ENCODE data around the gene COX20. TPM values are rescaled to one million over a fixed set of nuclear protein-coding genes. Genes with fewer than 3 reads are reported as not detected.

Gene COX20
- total RNA-seq, 4 donors from 2014 or later, result 6.0 to 41.3 (median 32.3) TPM

- peak; percentile 88 for DNase-seq
- intact Hi-C loops (cut with DNase I; ENCODE audit: low total_unique reads) (loop anchor here (2.0 kb wide), 1 partner anchor 28 kb away; no protein-coding TSS in a partner anchor), in situ Hi-C loops (cut with MboI; ENCODE audit: low pct_ligation_motif_present in 1 of 4, low pct_unique_long_range_greater_than_20kb in 1 of 4, low sequenced_read_pairs in 3 of 4) (loop anchor here in 1 of 4 donors (10.0 kb wide), 1 partner anchor 140 kb away; no protein-coding TSS in a partner anchor)
- peaks cover 15 to 39% (median 23%) of the 10 kb centered on the region in 4 donors for H3K4me1 ChIP-seq
- peak overlapping the region; percentile 40 to 68 (median 62) for H3K4me3 ChIP-seq
- TF ChIP-seq POLR2AphosphoS5 (IDR thresholded peaks at IDR 0.05), result peak; percentile 72 to 77 (median 75)
- no peak for TF ChIP-seq EP300 (IDR thresholded peaks at IDR 0.05; ENCODE audit: low read depth)
- peak; percentile 75 for TF ChIP-seq POLR2A (IDR thresholded peaks at IDR 0.05)
- TF ChIP-seq, protein P1, sequence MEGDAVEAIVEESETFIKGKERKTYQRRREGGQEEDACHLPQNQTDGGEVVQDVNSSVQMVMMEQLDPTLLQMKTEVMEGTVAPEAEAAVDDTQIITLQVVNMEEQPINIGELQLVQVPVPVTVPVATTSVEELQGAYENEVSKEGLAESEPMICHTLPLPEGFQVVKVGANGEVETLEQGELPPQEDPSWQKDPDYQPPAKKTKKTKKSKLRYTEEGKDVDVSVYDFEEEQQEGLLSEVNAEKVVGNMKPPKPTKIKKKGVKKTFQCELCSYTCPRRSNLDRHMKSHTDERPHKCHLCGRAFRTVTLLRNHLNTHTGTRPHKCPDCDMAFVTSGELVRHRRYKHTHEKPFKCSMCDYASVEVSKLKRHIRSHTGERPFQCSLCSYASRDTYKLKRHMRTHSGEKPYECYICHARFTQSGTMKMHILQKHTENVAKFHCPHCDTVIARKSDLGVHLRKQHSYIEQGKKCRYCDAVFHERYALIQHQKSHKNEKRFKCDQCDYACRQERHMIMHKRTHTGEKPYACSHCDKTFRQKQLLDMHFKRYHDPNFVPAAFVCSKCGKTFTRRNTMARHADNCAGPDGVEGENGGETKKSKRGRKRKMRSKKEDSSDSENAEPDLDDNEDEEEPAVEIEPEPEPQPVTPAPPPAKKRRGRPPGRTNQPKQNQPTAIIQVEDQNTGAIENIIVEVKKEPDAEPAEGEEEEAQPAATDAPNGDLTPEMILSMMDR (IDR thresholded peaks at IDR 0.05), result no peak
- peaks cover 0 to 5% (median 0%) of the 10 kb centered on the region in 4 donors for H3K36me3 ChIP-seq
- H3K27ac ChIP-seq, result peak overlapping the region; percentile 98 to 100 (median 99)
- 0% methylated on average over 4 to 44 of the region's 49 CpGs for WGBS, 2 donors (ENCODE audit: low coverage in 1 of 2)
- no peaks in the 10 kb centered on the region for H3K27me3 ChIP-seq
- H3K9me3 ChIP-seq, result no peaks in the 10 kb centered on the region
Measured at GRCh38 chr1:244834543-244835275, 749 bp upstream of the COX20 start.

DNA sequence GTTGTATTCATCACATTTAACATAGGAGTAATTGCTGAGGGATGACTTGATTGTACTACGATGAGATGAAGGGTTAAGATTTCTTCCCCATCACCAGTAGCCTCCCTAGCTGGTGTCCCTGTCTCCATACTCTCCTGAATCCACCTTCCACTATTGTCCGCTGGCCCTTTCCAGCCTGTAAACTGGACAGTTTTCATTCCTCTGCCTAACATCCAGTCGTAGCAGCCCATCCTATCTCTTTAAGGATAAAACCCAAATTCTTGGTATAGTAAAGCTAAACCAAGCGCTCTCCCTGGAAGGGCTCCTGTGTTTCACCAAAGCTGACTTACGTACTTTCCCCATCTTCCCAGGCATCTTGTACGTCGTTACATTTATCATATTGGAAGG lies 670 bp downstream of the COX20 start:
- TF ChIP-seq POLR2A (IDR thresholded peaks at IDR 0.05) (no peak), POLR2AphosphoS5 (IDR thresholded peaks at IDR 0.05) (peak in 1 of 3 donors; percentile 47), EP300 (IDR thresholded peaks at IDR 0.05; ENCODE audit: low read depth) (no peak)
- DNase-seq, result no peak
- Histone ChIP-seq H3K9me3 (no peaks in the 10 kb centered on the region), H3K36me3 (peaks cover 0 to 5% (median 0%) of the 10 kb centered on the region in 4 donors), H3K4me1 (peaks cover 24 to 54% (median 36%) of the 10 kb centered on the region in 4 donors), H3K27me3 (no peaks in the 10 kb centered on the region), H3K4me3 (peak overlapping the region; percentile 40 to 68 (median 62)), H3K27ac (peak overlapping the region; percentile 98 to 100 (median 99))
- in situ Hi-C loops (cut with MboI; ENCODE audit: low pct_ligation_motif_present in 1 of 4, low pct_unique_long_range_greater_than_20kb in 1 of 4, low sequenced_read_pairs in 3 of 4), result loop anchor here in 1 of 4 donors (10.0 kb wide), 1 partner anchor 139 kb away; no protein-coding TSS in a partner anchor
- intact Hi-C loops (cut with DNase I; ENCODE audit: low total_unique reads), result no loop called here
- WGBS, 2 donors (ENCODE audit: low coverage in 1 of 2), result 0 to 1% methylated on average over 7 of the region's 7 CpGs

DNA sequence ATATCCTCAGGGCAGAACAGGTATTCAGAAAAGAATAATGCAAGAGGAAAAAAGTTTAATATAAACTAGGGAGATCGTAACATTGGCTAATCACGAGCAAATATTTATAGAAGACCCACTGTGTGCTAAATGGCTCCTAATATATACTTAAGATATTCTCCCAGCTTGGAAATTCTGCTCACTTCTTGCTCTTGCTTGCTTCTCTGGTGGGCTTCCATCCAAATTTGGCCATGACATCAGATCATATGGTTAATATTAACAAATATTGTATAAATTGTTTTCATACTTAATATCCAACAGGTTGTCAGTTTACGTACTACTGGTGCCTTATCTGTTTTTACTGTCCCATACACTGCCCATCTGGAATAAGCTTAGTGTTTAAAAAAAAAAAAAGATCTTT lies 1.1 kb downstream of the COX20 start:
- H3K4me3 ChIP-seq, result peak overlapping the region; percentile 40 to 68 (median 62)
- peaks cover 27 to 58% (median 40%) of the 10 kb centered on the region in 4 donors for H3K4me1 ChIP-seq
- no peaks in the 10 kb centered on the region for H3K27me3 ChIP-seq
- no peaks in the 10 kb centered on the region for H3K9me3 ChIP-seq
- H3K27ac ChIP-seq, result peak overlapping the region; percentile 98 to 100 (median 99)
- DNase-seq, result no peak
- peaks cover 0 to 5% (median 0%) of the 10 kb centered on the region in 4 donors for H3K36me3 ChIP-seq
- TF ChIP-seq EP300 (IDR thresholded peaks at IDR 0.05; ENCODE audit: low read depth) (no peak), POLR2A (IDR thresholded peaks at IDR 0.05) (no peak), POLR2AphosphoS5 (IDR thresholded peaks at IDR 0.05) (no peak)
- TF ChIP-seq, protein P1 (IDR thresholded peaks at IDR 0.05), result no peak
- in situ Hi-C loops (cut with MboI; ENCODE audit: low pct_ligation_motif_present in 1 of 4, low pct_unique_long_range_greater_than_20kb in 1 of 4, low sequenced_read_pairs in 3 of 4), result loop anchor here in 1 of 4 donors (10.0 kb wide), 1 partner anchor 138 kb away; no protein-coding TSS in a partner anchor
- 7 to 11% methylated on average over 3 of the region's 3 CpGs for WGBS, 2 donors (ENCODE audit: low coverage in 1 of 2)
- intact Hi-C loops (cut with DNase I; ENCODE audit: low total_unique reads), result no loop called here

GRCh38 chr1:244837597-244838258 lies 2.3 kb downstream of the COX20 start:
- H3K36me3 ChIP-seq, result peaks cover 0 to 15% (median 3%) of the 10 kb centered on the region in 4 donors
- no peaks in the 10 kb centered on the region for H3K9me3 ChIP-seq
- peak overlapping the region in 1 of 4 donors; percentile 63 for H3K4me3 ChIP-seq
- peaks cover 27 to 70% (median 45%) of the 10 kb centered on the region in 4 donors for H3K4me1 ChIP-seq
- no peaks in the 10 kb centered on the region for H3K27me3 ChIP-seq
- DNase-seq, result no peak
- H3K27ac ChIP-seq, result peak overlapping the region; percentile 98 to 100 (median 99)
- intact Hi-C loops (cut with DNase I; ENCODE audit: low total_unique reads) (no loop called here), in situ Hi-C loops (cut with MboI; ENCODE audit: low pct_ligation_motif_present in 1 of 4, low pct_unique_long_range_greater_than_20kb in 1 of 4, low sequenced_read_pairs in 3 of 4) (loop anchor here in 1 of 4 donors (10.0 kb wide), 1 partner anchor 137 kb away; no protein-coding TSS in a partner anchor)
- 56 to 70% methylated on average over 5 of the region's 5 CpGs for WGBS, 2 donors (ENCODE audit: low coverage in 1 of 2)
- TF ChIP-seq POLR2AphosphoS5 (IDR thresholded peaks at IDR 0.05) (peak in 1 of 3 donors; percentile 30), POLR2A (IDR thresholded peaks at IDR 0.05) (no peak), EP300 (IDR thresholded peaks at IDR 0.05; ENCODE audit: low read depth) (no peak)
- TF ChIP-seq, protein P1 (IDR thresholded peaks at IDR 0.05), result no peak
